Measurements from ENCODE around the gene CCDC63. TPM values are rescaled to one million over a fixed set of nuclear protein-coding genes. Genes with fewer than 3 reads are reported as not detected.

Gene CCDC63
- total and polyA plus RNA-seq, 2 donors (not counting 3 experiments of a cell fraction or from before 2014, with no cell fraction given): not detected

GRCh38 chr12:110849221-110849620 is 2.4 kb downstream of the CCDC63 start:
- CTCF ChIA-PET: interaction anchor here (1.1 kb wide), 1 partner anchor 39 kb away, joined by 4 read pairs; no protein-coding TSS in a partner anchor
- POLR2A ChIA-PET: interaction anchor here (0.7 kb wide), 1 partner anchor 184 kb away, joined by 4 read pairs; no protein-coding TSS in a partner anchor
- no peak for FAIRE-seq
- Histone ChIP-seq H2AFZ (ENCODE audit: low read depth, low read length) (no peak overlapping the region), H3K4me1 (ENCODE audit: control insufficient read depth, extremely low read depth, insufficient read depth, low read length) (no peaks in the 10 kb centered on the region), H3K9me1 (replicated peaks; ENCODE audit: control insufficient read depth, extremely low read depth, insufficient read depth, low read length) (no peaks in the 10 kb centered on the region), H3K4me2 (ENCODE audit: insufficient read depth, low read length) (no peak overlapping the region), H3K9ac (replicated peaks; ENCODE audit: extremely low read depth, insufficient read depth, low read length) (no peak overlapping the region), H3K27ac (ENCODE audit: insufficient read depth, low read depth, low read length) (no peak overlapping the region), H3K36me3 (ENCODE audit: control insufficient read depth in 2 of 2, extremely low read depth in 1 of 2, insufficient read depth in 2 of 2, low read length in 2 of 2) (no peaks in the 10 kb centered on the region), H3K27me3 (ENCODE audit: control insufficient read depth in 2 of 2, insufficient read depth in 2 of 2, low read length in 2 of 2) (peaks cover 9 to 23% of the 10 kb centered on the region in 2 experiments), H3K9me3 (replicated peaks; ENCODE audit: control insufficient read depth, insufficient read depth, low read length) (no peaks in the 10 kb centered on the region), H3K4me3 (replicated peaks in 1 of 3; ENCODE audit: insufficient read depth in 1 of 3, low read depth in 1 of 3, low read length in 3 of 3) (no peak overlapping the region), H4K20me1 (replicated peaks; ENCODE audit: control insufficient read depth, extremely low read depth, insufficient read depth, low read length) (no peaks in the 10 kb centered on the region), H3K79me2 (ENCODE audit: control insufficient read depth, insufficient read depth, low read length) (no peaks in the 10 kb centered on the region)
- no TSS peak for BruUV-seq (replicated peaks)
- TF ChIP-seq CTCF (IDR thresholded peaks at IDR 0.05; ENCODE audit: extremely low read depth in 1 of 2, insufficient read depth in 1 of 2, low read depth in 1 of 2, low read length in 2 of 2) (no peak), POLR2AphosphoS5 (IDR thresholded peaks at IDR 0.05; ENCODE audit: insufficient read depth, low read depth, low read length) (no peak), MAX (IDR thresholded peaks at IDR 0.05; ENCODE audit: insufficient read depth, insufficient read length) (no peak), MYC (IDR thresholded peaks at IDR 0.05; ENCODE audit: low read depth, low read length) (no peak), EZH2 (IDR thresholded peaks at IDR 0.05; ENCODE audit: borderline replicate concordance, low read depth, low read length, severe bottlenecking) (no peak), POLR2A (IDR thresholded peaks at IDR 0.05; ENCODE audit: low read depth, low read length) (no peak), FOS (IDR thresholded peaks at IDR 0.05; ENCODE audit: borderline replicate concordance, insufficient read depth, low read length) (no peak), JUN (IDR thresholded peaks at IDR 0.05; ENCODE audit: borderline replicate concordance, insufficient read depth, insufficient read length, low read depth) (no peak), GATA2 (IDR thresholded peaks at IDR 0.05; ENCODE audit: insufficient read depth, insufficient read length, low read depth, low read length) (no peak)
- intact Hi-C loops (cut with micrococcal nuclease) (no loop called here), dilution Hi-C loops (cut with MboI; ENCODE audit: extremely low pct_ligation_motif_present, low sequenced_read_pairs) (no loop called here)
- DNase-seq (ENCODE audit: low read depth, low spot score): no peak

All from endothelial cell of umbilical vein (primary cell).